SW480 (cell line): Measurements from ENCODE around the gene DNMT3L.
"Not testable (repeated sequence)": the region's sequence is repeated elsewhere in the genome, so short reads cannot be mapped to it uniquely, and the experiment has no call there.

ENCODE experiments used
- DNase-seq: peaks from one replicate; pipeline ENCODE4 v3.0.0-alpha.2; 2016; ENCODE audit warnings: low spot score

The DNMT3L gene

DNA sequence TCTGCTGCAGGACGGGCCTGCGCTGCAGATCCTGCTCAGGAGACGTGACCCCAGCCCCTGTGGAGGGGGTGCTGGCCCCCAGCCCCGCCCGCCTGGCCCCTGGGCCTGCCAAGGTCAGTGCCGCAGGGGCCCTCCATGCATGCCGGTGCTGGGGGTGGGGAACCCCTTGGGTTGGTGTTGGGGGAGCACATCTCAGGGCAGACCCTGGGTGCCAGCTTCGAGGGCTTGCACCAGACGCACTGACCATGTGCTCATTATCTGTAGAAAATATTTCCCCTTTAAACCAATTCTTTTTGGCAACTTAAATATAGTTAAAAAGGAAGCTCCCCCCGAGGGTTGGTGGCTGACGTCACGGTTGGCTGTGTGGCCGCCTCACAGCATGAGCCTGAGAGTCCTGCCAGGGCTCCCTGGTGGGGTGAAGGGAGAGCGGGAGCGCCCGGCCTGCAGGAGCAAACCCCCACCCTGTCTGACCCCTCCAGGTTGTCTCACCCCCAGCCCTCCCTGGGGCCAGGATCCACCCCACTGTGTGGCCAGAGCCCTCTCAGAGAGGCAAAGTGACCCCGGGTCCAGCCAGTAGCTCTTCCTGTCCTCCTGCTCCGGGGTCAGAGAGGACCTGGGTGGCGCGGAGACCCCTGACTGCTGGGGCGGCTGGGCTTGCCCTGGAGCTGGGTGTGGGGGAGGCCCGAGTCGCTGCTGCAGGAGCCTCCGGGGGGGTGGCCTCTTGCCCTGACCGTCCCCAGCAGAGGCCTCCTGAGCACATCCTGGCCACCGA, 32.9 kb upstream of the DNMT3L start:
- DNase-seq = no peak

GRCh38 chr21:44293551-44294231, 32.0 kb upstream of the DNMT3L start:
- DNase-seq = no peak

DNA sequence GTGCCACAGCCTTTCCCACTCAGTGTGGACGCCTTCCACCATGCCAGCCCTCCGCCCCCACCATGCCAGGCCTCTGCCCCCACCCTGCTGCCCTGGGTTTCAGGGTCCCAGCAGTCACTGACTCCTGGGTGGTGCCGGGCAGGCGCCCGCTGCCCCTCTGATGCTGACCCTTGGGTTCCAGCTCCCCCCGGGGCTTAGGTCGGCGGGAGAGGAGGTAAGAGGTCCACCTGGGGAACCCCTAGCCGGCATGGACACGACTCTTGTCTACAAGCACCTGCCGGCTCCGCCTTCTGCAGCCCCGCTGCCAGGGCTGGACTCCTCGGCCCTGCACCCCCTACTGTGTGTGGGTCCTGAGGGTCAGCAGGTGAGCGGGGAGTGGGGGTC, 31.1 kb upstream of the DNMT3L start:
- no peak for DNase-seq

DNA sequence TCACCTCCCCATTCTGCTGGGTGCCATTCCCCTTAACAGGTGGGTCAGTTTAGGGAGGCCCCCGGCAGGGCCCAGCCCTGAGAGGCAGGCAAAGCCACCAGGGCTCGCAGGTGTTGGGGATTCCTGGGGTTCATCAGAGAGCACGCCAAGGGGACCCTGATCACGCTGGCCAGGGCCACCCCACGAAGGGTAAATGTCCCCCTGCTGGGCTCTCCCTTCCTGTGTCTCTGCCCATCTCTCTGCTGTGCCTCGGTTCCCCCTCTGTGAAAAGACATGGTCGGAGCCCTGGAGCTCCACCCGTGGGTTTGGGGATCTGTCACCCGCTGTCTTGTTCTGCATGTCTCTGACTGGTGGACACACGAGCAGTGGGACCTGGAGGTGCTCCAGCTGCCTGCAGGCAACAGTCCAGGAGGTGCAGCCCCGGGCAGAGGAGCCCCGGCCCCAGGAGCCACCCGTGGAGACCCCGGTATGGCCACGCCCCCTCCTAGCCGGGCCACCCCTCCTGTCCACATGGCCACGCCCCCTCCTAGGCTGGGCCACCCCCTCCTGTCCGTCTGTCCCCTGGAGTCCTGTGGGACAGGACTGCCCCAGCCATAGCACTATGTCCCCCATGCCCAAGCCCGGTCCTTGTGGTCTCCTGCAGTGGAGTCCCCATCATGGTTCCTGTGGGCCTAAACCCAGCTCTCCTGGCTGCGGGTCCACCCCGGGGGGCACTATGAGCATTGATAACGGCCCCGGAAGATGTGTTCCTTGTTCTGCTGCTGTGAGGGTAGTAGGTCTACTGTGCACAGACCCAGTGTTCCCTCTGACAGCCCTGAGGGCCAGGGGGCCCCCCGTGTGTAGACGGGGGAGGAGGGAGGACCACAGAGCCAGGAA, 30.5 kb upstream of the DNMT3L start:
- DNase-seq = no peak

- no peak for DNase-seq
These were observed 29.6 kb upstream of the DNMT3L start for GRCh38 chr21:44291078-44291935.

- no peak for DNase-seq
These were observed 28.8 kb upstream of the DNMT3L start for GRCh38 chr21:44290327-44291077.

DNA sequence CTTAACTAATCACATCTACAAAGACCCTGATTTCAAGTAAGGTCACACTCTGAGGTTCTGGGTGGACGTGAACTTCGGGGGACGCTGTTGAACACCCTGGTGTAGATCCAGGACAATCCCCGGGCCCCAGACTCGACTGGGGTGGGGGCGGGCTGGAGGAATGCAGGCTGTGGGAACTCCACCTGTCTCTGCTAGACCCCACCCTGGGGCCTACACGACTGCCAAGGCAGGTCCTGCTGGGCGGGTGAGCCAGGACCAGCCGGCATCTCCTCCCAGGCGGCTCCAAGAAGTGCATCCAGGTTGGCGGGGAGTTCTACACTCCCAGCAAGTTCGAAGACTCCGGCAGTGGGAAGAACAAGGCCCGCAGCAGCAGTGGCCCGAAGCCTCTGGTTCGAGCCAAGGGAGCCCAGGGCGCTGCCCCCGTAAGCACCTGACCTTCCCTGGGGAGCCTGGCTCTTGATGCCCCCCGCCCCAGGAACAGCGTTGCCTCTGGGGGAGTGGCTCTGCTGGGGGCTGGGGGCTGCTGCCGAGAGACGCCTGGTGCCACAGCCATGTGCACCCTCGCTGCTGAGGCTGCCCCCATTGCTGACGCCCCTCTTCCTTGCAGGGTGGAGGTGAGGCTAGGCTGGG, 27.8 kb upstream of the DNMT3L start:
- DNase-seq = no peak

GRCh38 chr21:44288251-44289110, 26.8 kb upstream of the DNMT3L start:
- no peak for DNase-seq

- DNase-seq = no peak
These were observed 25.3 kb upstream of the DNMT3L start for GRCh38 chr21:44286716-44287632.

DNA sequence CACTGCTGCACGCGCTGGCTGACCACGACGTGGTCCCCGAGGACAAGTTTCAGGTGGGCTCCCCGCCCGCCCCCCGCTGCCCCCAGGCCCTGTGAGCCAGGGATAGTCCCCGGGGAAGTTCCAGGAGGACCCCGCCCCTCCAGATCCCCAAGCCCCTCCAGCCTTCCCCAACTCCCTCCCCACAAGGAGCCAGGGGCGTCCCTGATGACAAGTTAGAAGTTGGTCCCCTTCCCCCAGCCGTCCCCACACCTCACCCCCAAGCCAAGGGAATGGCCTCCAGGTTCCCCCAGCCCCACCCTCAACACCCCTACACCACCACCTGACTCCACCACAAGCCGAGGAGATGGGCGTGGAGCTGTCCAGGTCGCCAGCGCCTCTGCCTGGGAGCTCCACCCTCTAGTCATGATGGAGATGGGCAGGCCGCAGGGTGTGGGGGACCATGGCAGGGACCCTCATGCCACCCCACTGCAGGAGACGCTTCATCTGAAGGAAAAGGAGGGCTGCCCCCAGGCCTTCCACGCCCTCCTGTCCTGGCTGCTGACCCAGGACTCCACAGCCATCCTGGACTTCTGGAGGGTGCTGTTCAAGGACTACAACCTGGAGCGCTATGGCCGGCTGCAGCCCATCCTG, 24.5 kb upstream of the DNMT3L start:
- no peak for DNase-seq

DNA sequence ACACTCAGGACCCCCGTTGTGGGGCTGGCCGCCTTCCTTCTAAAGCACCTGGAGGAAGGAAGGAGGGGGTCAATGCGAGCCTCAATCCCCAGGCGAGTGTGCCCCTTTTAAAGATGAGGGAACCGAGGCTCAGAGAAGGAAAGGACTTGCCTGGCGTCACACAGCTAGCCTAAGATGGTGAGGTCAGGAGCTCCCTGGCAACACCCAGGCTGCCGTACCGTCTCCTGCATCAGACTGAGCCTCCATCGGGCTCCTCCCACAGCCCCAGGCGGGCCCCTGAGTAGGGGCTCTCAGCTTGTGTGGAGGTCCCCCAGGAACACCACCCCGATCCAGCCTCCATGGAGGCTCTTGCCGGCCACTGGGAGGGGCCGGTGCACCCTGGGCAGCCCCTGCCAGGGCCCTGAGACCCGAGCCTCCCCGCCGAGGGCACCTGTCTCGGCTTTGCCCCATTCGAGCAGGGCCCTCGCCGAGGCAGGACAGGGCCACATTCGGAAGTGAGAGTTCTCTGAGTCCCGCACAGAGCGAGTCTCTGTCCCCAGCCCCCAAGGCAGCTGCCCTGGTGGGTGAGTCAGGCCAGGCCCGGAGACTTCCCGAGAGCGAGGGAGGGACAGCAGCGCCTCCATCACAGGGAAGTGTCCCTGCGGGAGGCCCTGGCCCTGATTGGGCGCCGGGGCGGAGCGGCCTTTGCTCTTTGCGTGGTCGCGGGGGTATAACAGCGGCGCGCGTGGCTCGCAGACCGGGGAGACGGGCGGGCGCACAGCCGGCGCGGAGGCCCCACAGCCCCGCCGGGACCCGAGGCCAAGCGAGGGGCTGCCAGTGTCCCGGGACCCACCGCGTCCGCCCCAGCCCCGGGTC, 23.7 kb upstream of the DNMT3L start, which contains the start of gene AIRE:
Gene AIRE (plus strand): TSS at position 739 of the 855 bp plus-strand sequence. CDS start 131 bp downstream, outside the sequence.
- DNase-seq = no peak

DNA sequence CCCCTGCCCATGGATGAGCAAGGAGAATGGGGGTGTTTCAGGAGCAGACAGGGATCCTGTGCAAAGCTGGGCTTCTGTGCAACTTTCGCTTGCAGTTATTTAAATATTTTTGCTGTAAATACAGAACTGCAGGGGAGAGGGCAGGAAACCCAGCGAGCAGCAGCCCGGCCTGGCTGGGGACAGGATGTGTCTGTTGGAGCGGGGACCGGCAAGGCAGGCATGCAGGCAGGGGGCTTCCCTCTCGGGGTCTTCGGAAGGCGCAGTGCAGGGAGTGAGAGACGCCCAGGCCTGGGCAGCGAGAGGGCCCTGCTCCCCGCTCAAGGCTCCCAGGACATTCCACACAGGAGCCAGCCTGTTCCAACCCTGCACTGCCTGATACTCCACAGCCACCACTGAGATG, 22.3 kb upstream of the DNMT3L start:
- no peak for DNase-seq

GRCh38 chr21:44283211-44283785, 21.6 kb upstream of the DNMT3L start:
- not testable (repeated sequence) for DNase-seq

- DNase-seq = no peak
These were observed 20.7 kb upstream of the DNMT3L start for GRCh38 chr21:44282370-44282769.

GRCh38 chr21:44281801-44282200, 20.1 kb upstream of the DNMT3L start:
- no peak for DNase-seq
